Endothelial cell of umbilical vein (primary cell): ENCODE measurements around the gene TBX4. TPM values are rescaled to one million over a fixed set of nuclear protein-coding genes. Genes with fewer than 3 reads are reported as not detected.

ENCODE experiments used
- BruUV-seq: library from RNA; stranded (reverse); fragments of 400-500 nt; replicated peaks from 2 replicates; lab custom pipeline; 2021; lab: Mats Ljungman, UMichigan
- CTCF ChIA-PET: fragments of 300-600, 350-600 bp; sonication (Branson Sonifier 250); formaldehyde crosslinking; loops from one replicate; lab custom pipeline; 2021; ENCODE audit warnings: antibody characterized with exemption, inconsistent platforms; lab: Charles Lee
- POLR2A ChIA-PET: fragments of 300-600, 350-600 bp; sonication (Branson Sonifier 250); formaldehyde crosslinking; loops from one replicate; lab custom pipeline; 2021; ENCODE audit warnings: antibody characterized with exemption, inconsistent platforms; lab: Charles Lee
- DNase-seq: peaks from one replicate; pipeline ENCODE4 v3.0.0-alpha.2; 2011; ENCODE audit warnings: low read depth, low spot score
- FAIRE-seq: peaks from 2 replicates; lab custom pipeline; 2011; peaks lifted over from hg19 to GRCh38; lab: Jason Lieb, UNC
- H2AFZ ChIP-seq: 2 replicates; pipeline ENCODE4 v1.6.0; 2012; ENCODE audit warnings: low read depth, low read length, control low read depth, inconsistent platforms
- H3K27ac ChIP-seq: 2 replicates; pipeline ENCODE4 v1.5.1; 2011; ENCODE audit warnings: low read depth, mild to moderate bottlenecking, control low read depth, low read length, moderate library complexity; ENCODE audit not compliant: insufficient read depth
- H3K27me3 ChIP-seq, 2 experiments: 2 replicates each; pipeline versions ENCODE4 v1.6.0 to v1.6.1; 2011; ENCODE audit warnings: low read length in 2 of 2, mixed read lengths in 1 of 2; ENCODE audit not compliant: control insufficient read depth in 2 of 2, insufficient read depth in 2 of 2
- H3K36me3 ChIP-seq, 2 experiments: 2 replicates in 1 of 2; 3 replicates in 1 of 2; pipeline ENCODE4 v1.5.1; 2011; ENCODE audit warnings: low read length in 2 of 2, mild to moderate bottlenecking in 1 of 2, moderate library complexity in 1 of 2; ENCODE audit not compliant: control insufficient read depth in 2 of 2, insufficient read depth in 2 of 2; ENCODE audit errors: extremely low read depth in 1 of 2
- H3K4me1 ChIP-seq: 3 replicates; pipeline ENCODE4 v1.5.1; 2011; ENCODE audit warnings: mild to moderate bottlenecking, low read length; ENCODE audit not compliant: control insufficient read depth, insufficient read depth; ENCODE audit errors: extremely low read depth
- H3K4me2 ChIP-seq: 2 replicates; pipeline ENCODE4 v1.6.1; 2011; ENCODE audit warnings: low read length, control low read depth, mixed read lengths; ENCODE audit not compliant: insufficient read depth
- H3K4me3 ChIP-seq, 3 experiments: fragments of 200-600 bp in 1 of 3; sonication (generic), shearing (Covaris generic) in 1 of 3; replicated peaks in 1 of 3; 2 replicates each; pipeline ENCODE4 v1.5.1; 2011 to 2016; ENCODE audit warnings: control low read depth in 3 of 3, low read length in 3 of 3, mild to moderate bottlenecking in 2 of 3, inconsistent platforms in 1 of 3, low read depth in 1 of 3, moderate library complexity in 1 of 3; ENCODE audit not compliant: insufficient read depth in 1 of 3
- H3K79me2 ChIP-seq: 2 replicates; pipeline ENCODE4 v1.6.0; 2012; ENCODE audit warnings: low read length, inconsistent platforms; ENCODE audit not compliant: control insufficient read depth, insufficient read depth
- H3K9ac ChIP-seq: replicated peaks from 2 replicates; pipeline ENCODE3; 2011; ENCODE audit warnings: low read length, control low read depth; ENCODE audit not compliant: insufficient read depth; ENCODE audit errors: extremely low read depth
- H3K9me1 ChIP-seq: replicated peaks from 3 replicates; pipeline ENCODE4 v1.6.0; 2011; ENCODE audit warnings: mild to moderate bottlenecking, low read length; ENCODE audit not compliant: control insufficient read depth, insufficient read depth; ENCODE audit errors: extremely low read depth
- H3K9me3 ChIP-seq: replicated peaks from 2 replicates; pipeline ENCODE4 v1.5.1; 2012; ENCODE audit warnings: low read length, inconsistent platforms; ENCODE audit not compliant: control insufficient read depth, insufficient read depth
- H4K20me1 ChIP-seq: replicated peaks from 2 replicates; pipeline ENCODE3; 2011; ENCODE audit warnings: mild to moderate bottlenecking, low read length; ENCODE audit not compliant: control insufficient read depth, insufficient read depth; ENCODE audit errors: extremely low read depth
- CTCF ChIP-seq, 2 donors: IDR thresholded peaks; 1 replicate in 1 of 2; 2 replicates in 1 of 2; pipeline ENCODE4 v1.5.1; 2011; ENCODE audit warnings: low read length in 2 of 2, mild to moderate bottlenecking in 2 of 2, moderate library complexity in 2 of 2, control low read depth in 1 of 2, inconsistent platforms in 1 of 2, low read depth in 1 of 2; ENCODE audit not compliant: insufficient read depth in 1 of 2; ENCODE audit errors: extremely low read depth in 1 of 2
- EZH2 ChIP-seq: IDR thresholded peaks from 2 replicates; pipeline ENCODE4 v1.6.1; 2012; ENCODE audit warnings: borderline replicate concordance, low read depth, mild to moderate bottlenecking, moderate library complexity, low read length, inconsistent platforms; ENCODE audit not compliant: severe bottlenecking
- FOS ChIP-seq: IDR thresholded peaks from 2 replicates; pipeline ENCODE4 v1.6.1; 2011; ENCODE audit warnings: mild to moderate bottlenecking, low read length, moderate library complexity, borderline replicate concordance; ENCODE audit not compliant: insufficient read depth
- GATA2 ChIP-seq: IDR thresholded peaks from 2 replicates; pipeline ENCODE4 v1.7.0; 2011; ENCODE audit warnings: low read depth, mild to moderate bottlenecking, moderate library complexity, mixed read lengths, low read length; ENCODE audit not compliant: insufficient read length, insufficient read depth
- MAX ChIP-seq: IDR thresholded peaks from 2 replicates; pipeline ENCODE4 v1.6.1; 2011; ENCODE audit not compliant: insufficient read depth, insufficient read length
- MYC ChIP-seq: IDR thresholded peaks from one replicate; pipeline ENCODE4 v1.6.1; 2011; ENCODE audit warnings: mild to moderate bottlenecking, low read depth, low read length
- POLR2A ChIP-seq: IDR thresholded peaks from 2 replicates; pipeline ENCODE4 v1.6.1; 2012; ENCODE audit warnings: low read depth, mild to moderate bottlenecking, control low read depth, low read length
- POLR2AphosphoS5 ChIP-seq: IDR thresholded peaks from 2 replicates; pipeline ENCODE4 v1.6.1; 2012; ENCODE audit warnings: low read depth, mild to moderate bottlenecking, control low read depth, low read length, moderate library complexity; ENCODE audit not compliant: insufficient read depth
- dilution Hi-C: fragments of 300-500 bp; cut with MboI; formaldehyde crosslinking; loops from one replicate; pipeline ENCODE4 v1.15.0; 2019; ENCODE audit warnings: low sequenced_read_pairs; ENCODE audit not compliant: extremely low pct_ligation_motif_present
- intact Hi-C: fragments of 100-400 bp; cut with micrococcal nuclease; formaldehyde crosslinking; loops from one replicate; pipeline ENCODE4 v1.10.0; 2022
- polyA plus RNA-seq, 4 experiments: library from polyadenylated mRNA; depleted of rRNA in 3 of 4; stranded (reverse) in 3 of 4; unstranded in 1 of 4; fragments of >200 nt; gene quantifications; 2 replicates each; pipeline versions ENCODE4 v1.2.1 to v1.2.3, GENCODE V29; 2011 to 2012; ENCODE audit warnings: missing spikeins in 1 of 4
- total RNA-seq: library from RNA; stranded (reverse); gene quantifications from 2 replicates; pipeline ENCODE4 v1.2.3, GENCODE V29; 2021

Gene TBX4
- total and polyA plus RNA-seq, 2 donors (not counting 3 experiments of a cell fraction or from before 2014, with no cell fraction given): not detected

- no TSS peak for BruUV-seq
- Histone ChIP-seq H3K79me2 (no peaks in the 10 kb centered on the region), H4K20me1 (no peaks in the 10 kb centered on the region), H3K27me3 (peaks cover 10% of the 10 kb centered on the region in 2 experiments), H3K9me3 (no peaks in the 10 kb centered on the region), H3K4me2 (no peak overlapping the region), H3K4me1 (no peaks in the 10 kb centered on the region), H3K9ac (no peak overlapping the region), H3K27ac (no peak overlapping the region), H3K4me3 (no peak overlapping the region), H3K36me3 (no peaks in the 10 kb centered on the region), H2AFZ (no peak overlapping the region), H3K9me1 (no peaks in the 10 kb centered on the region)
- CTCF ChIA-PET: no interaction called here
- no peak for TF ChIP-seq POLR2AphosphoS5
- TF ChIP-seq CTCF (IDR thresholded peaks at IDR 0.05; ENCODE audit: extremely low read depth in 1 of 2, insufficient read depth in 1 of 2, low read depth in 1 of 2, low read length in 2 of 2): no peak
- TF ChIP-seq MAX: no peak
- no peak for TF ChIP-seq EZH2
- no peak for TF ChIP-seq GATA2
- TF ChIP-seq POLR2A: no peak
- TF ChIP-seq FOS: no peak
- TF ChIP-seq MYC: no peak
- DNase-seq: no peak
- POLR2A ChIA-PET: interaction anchor here (0.6 kb wide), 1 partner anchor 160 kb away, joined by 4 read pairs; no protein-coding TSS in a partner anchor
- dilution Hi-C loops (no loop called here), intact Hi-C loops (no loop called here)
- FAIRE-seq: no peak
Observed at GRCh38 chr17:61436995-61437704, 15.1 kb upstream of the TBX4 start.
